ENCODE results near the gene OR8K1. TPM values are rescaled to one million over a fixed set of nuclear protein-coding genes. Genes with fewer than 3 reads are reported as not detected.

The OR8K1 gene
- total RNA-seq (not detected in 2 replicates), polyA plus RNA-seq (not detected in 2 replicates), polyA minus RNA-seq (not detected in 2 replicates), Bru-seq, nascent RNA (not detected), BruChase-seq, experiment 1, labeled RNA remaining after a 6-hour chase (not detected), BruChase-seq, experiment 2, labeled RNA remaining after a 2-hour chase (not detected)
- not detected in 2 replicates for polyA plus RNA-seq (2011; cell fraction: cytosol; rRNA removed)
- polyA plus RNA-seq (2011; cell fraction: nucleus; rRNA removed) = not detected in 2 replicates
- not detected in 2 replicates for polyA plus RNA-seq (2012)
- polyA minus RNA-seq (2011; cell fraction: cytosol; rRNA and poly(A)+ RNA removed) = not detected
- polyA minus RNA-seq (2011; cell fraction: nucleus; rRNA and poly(A)+ RNA removed) = not detected in 2 replicates
- long read RNA-seq = 0 reads

DNA sequence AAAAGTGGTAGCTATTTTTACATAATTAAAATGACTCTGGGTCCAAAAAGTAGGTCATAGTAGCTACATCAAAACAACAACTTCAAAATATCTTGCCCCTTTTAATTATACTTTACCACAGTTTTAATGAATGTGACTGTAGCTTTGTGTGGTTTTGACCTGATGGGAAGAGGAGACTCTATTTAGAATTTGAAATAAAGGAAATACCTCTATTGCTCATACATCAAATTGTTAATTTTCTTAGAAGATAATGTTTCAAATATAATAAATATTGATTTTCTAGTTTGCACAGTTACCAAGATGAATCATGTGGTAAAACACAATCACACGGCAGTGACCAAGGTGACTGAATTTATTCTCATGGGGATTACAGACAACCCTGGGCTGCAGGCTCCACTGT is at the start of gene OR8K1:
OR8K1 (plus strand) TSS at position 301 of the 400 bp plus-strand sequence; CDS start at position 301, 0 bp downstream.
- H3K27me3 ChIP-seq (ENCODE audit: control insufficient read depth in 2 of 2, insufficient read depth in 2 of 2, low read length in 2 of 2) = no peaks in the 10 kb centered on the region
- H3K9me3 ChIP-seq (replicated peaks; ENCODE audit: control insufficient read depth, insufficient read depth, low read length) = peaks cover 2% of the 10 kb centered on the region
- no TSS peak for BruUV-seq (replicated peaks)
- TF ChIP-seq POLR2A (IDR thresholded peaks at IDR 0.05; ENCODE audit: low read depth, low read length) (no peak), FOS (IDR thresholded peaks at IDR 0.05; ENCODE audit: borderline replicate concordance, insufficient read depth, low read length) (no peak), JUN (IDR thresholded peaks at IDR 0.05; ENCODE audit: borderline replicate concordance, insufficient read depth, insufficient read length, low read depth) (no peak), MYC (IDR thresholded peaks at IDR 0.05; ENCODE audit: low read depth, low read length) (no peak), EZH2 (IDR thresholded peaks at IDR 0.05; ENCODE audit: borderline replicate concordance, low read depth, low read length, severe bottlenecking) (no peak), POLR2AphosphoS5 (IDR thresholded peaks at IDR 0.05; ENCODE audit: insufficient read depth, low read depth, low read length) (no peak), GATA2 (IDR thresholded peaks at IDR 0.05; ENCODE audit: insufficient read depth, insufficient read length, low read depth, low read length) (no peak)
- TF ChIP-seq, protein P1, sequence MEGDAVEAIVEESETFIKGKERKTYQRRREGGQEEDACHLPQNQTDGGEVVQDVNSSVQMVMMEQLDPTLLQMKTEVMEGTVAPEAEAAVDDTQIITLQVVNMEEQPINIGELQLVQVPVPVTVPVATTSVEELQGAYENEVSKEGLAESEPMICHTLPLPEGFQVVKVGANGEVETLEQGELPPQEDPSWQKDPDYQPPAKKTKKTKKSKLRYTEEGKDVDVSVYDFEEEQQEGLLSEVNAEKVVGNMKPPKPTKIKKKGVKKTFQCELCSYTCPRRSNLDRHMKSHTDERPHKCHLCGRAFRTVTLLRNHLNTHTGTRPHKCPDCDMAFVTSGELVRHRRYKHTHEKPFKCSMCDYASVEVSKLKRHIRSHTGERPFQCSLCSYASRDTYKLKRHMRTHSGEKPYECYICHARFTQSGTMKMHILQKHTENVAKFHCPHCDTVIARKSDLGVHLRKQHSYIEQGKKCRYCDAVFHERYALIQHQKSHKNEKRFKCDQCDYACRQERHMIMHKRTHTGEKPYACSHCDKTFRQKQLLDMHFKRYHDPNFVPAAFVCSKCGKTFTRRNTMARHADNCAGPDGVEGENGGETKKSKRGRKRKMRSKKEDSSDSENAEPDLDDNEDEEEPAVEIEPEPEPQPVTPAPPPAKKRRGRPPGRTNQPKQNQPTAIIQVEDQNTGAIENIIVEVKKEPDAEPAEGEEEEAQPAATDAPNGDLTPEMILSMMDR (IDR thresholded peaks at IDR 0.05; ENCODE audit: extremely low read depth in 1 of 2, insufficient read depth in 1 of 2, low read depth in 1 of 2, low read length in 2 of 2) = no peak
- TF ChIP-seq, protein P2, sequence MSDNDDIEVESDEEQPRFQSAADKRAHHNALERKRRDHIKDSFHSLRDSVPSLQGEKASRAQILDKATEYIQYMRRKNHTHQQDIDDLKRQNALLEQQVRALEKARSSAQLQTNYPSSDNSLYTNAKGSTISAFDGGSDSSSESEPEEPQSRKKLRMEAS (IDR thresholded peaks at IDR 0.05; ENCODE audit: insufficient read depth, insufficient read length) = no peak
- no peak within 1 kb of the TSS for H2AFZ ChIP-seq (ENCODE audit: low read depth, low read length)
- H3K9ac ChIP-seq (replicated peaks; ENCODE audit: extremely low read depth, insufficient read depth, low read length) = no peak within 1 kb of the TSS
- H3K4me1 ChIP-seq (ENCODE audit: control insufficient read depth, extremely low read depth, insufficient read depth, low read length) = no peaks in the 10 kb centered on the region
- no peaks in the 10 kb centered on the region for H4K20me1 ChIP-seq (replicated peaks; ENCODE audit: control insufficient read depth, extremely low read depth, insufficient read depth, low read length)
- H3K36me3 ChIP-seq (ENCODE audit: control insufficient read depth in 2 of 2, extremely low read depth in 1 of 2, insufficient read depth in 2 of 2, low read length in 2 of 2) = no peaks in the 10 kb centered on the region
- dilution Hi-C loops (cut with MboI; ENCODE audit: extremely low pct_ligation_motif_present, low sequenced_read_pairs) = no loop called here
- intact Hi-C loops (cut with micrococcal nuclease) = no loop called here
- H3K4me3 ChIP-seq (replicated peaks in 1 of 3; ENCODE audit: insufficient read depth in 1 of 3, low read depth in 1 of 3, low read length in 3 of 3) = no peak within 1 kb of the TSS
- H3K9me1 ChIP-seq (replicated peaks; ENCODE audit: control insufficient read depth, extremely low read depth, insufficient read depth, low read length) = no peaks in the 10 kb centered on the region
- POLR2A ChIA-PET = no interaction called here
- H3K27ac ChIP-seq (ENCODE audit: insufficient read depth, low read depth, low read length) = no peak within 1 kb of the TSS
- DNase-seq (ENCODE audit: low read depth, low spot score) = no peak
- CTCF ChIA-PET = no interaction called here
- no peaks in the 10 kb centered on the region for H3K79me2 ChIP-seq (ENCODE audit: control insufficient read depth, insufficient read depth, low read length)
- H3K4me2 ChIP-seq (ENCODE audit: insufficient read depth, low read length) = no peak within 1 kb of the TSS
- no peak for FAIRE-seq
